Activated CD4-positive, alpha-beta T cell treated with anti-CD3 and anti-CD28 coated beads, Interleukin-2, amount 50 U/mL, for 4 hours (primary cell): ENCODE measurements around the gene TMTC3.
"Not testable (repeated sequence)": the region's sequence is repeated elsewhere in the genome, so short reads cannot be mapped to it uniquely, and the experiment has no call there.

Experiments used
- DNase-seq, 2 experiments: peaks; one replicate each; pipeline ENCODE4 v3.0.0-alpha.2; 2020

TMTC3 gene

DNA sequence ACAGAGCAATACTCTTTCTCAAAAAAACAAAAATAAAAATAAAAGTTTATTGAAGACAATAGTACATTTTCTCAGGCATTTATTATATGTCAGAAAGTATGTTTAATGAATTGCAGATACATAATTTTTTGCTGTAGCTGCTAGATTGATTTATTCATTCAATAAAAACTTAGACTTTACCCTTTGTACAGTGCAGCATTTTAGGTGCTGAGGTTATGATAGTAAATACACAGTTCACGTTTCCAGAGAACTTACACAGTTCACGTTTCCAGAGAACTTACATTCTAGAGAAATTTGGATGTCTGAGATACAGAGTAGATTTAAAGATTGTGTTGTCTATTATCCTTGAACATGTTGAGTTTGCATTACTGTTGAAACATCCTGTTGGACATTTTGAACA is 25.3 kb downstream of the TMTC3 start:
- no peak for DNase-seq

DNA sequence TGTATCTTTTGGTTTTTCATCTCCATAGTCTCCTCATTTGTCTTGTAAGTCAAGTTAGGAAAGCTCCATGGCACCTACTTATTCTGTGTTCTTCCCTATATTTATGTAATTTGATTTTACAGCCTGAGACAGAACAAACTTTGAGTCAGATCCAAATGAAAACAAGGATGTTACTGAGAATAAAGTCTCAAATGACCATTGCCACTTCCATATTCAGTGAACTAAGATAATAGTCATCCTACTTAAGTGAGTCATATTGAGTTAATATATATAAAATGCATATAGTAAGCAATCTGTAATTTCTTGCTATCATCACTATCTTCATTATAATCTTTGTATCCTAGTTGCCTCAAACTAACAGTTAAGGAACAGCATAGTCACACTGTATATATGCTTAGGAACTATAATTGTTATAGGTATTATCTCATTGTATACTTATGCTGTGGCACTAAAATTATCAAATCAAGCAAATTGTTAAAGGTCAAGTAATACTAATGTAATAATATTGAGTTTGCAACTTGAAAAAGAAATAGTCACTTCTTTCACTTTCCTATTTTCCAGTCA is 30.8 kb downstream of the TMTC3 start:
- no peak for DNase-seq

DNA sequence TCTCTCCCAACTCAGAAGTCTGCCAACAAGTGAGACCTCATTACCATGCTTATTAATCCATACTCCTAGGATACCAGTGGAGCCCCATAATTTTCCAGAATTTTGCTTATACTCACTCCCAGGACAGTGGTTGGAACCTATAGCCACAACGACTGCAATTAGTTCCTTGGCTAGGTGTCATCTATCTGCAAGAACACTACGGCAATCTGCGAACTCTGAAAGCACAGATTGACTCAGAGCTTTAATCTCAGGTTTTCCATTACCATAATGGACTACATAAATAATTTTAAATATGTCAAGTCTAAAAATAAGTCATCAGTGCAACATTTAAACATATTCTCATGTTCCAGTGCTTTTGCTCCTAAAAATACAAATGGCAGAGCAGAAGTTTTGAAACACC is 33.4 kb downstream of the TMTC3 start:
- no peak for DNase-seq

DNA sequence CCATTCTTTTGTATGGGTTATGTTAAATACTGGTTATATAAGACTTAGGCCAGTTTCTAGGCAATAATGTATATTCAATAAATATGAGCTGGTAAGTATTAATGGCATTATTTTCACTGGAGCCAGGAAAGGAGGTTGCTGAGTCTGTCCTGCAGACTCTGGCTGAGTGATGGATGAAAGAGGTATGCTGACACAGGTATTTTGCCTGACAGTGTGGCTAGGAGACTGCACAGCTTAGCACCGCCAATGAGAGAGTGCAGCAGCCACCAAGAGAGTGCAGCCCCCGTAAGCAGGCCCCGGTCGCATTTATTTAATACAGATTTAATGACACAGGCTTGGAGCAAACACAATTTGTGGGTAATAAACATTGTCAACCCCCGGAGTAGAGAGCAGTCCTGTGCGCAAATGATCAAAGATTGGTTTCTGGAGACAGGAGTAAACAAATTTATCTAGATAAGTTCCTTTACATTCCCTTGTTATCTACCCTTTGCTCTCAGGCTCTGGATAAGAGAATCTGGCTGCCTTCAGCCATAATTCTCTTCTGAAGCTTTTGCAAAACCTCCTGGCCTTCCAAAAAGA is 37.4 kb downstream of the TMTC3 start:
- no peak for DNase-seq

DNA sequence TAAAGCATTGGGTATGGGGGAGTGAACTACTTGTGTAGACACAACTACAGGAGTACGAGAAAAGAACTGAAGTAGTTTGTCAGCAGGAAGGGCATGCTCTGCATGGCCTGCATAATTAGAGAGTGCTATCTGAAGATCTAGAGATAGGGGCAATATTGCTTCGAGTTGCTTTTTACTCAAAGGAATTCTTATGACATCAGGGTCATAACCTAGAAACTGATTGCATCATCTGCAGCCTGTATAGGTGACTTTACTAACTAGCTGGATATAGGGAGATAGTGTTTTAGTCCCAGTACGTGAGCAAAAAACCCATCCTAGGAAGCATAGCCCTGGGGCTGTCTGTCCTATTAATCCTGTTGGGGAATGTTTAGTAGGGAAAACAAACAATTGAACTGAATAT is 39.8 kb downstream of the TMTC3 start:
- no peak for DNase-seq

DNA sequence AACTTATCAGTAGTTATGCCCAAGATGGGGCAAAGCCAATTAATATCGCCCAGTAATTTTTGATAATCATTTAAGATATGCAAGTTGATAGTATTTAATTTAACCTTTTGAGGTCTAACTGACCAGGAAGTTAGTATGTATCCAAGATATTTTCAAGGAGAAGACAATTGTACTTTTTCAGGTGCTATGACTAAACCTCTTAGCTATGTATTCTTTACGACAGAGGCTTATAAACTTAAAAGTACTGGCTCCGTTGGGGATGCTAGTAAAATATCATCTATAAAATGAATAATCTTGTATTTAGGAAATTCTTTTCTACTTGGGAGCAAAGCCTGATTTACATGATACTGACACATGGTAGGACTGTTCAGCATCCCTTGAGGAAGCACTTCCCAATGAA is 40.3 kb downstream of the TMTC3 start:
- no peak for DNase-seq

DNA sequence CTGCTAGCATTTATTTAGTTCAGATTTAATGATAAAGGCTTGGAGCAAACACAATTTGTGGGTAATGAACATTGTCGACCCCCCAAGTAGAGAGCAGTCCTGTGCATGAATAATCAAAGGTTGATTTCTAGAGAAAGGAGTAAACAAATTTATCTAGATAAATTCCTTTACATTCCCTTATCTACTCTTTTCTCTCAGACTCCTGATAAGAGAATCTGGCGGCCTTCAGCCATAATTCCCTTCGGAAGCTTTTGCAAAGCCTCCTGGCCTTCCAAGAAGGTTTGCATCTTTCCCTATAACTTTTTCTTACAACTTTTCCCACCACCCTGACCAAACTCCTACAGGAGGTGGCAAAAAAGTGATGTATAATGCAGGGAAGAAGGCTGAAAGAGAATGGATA is 42.1 kb downstream of the TMTC3 start:
- no peak for DNase-seq

DNA sequence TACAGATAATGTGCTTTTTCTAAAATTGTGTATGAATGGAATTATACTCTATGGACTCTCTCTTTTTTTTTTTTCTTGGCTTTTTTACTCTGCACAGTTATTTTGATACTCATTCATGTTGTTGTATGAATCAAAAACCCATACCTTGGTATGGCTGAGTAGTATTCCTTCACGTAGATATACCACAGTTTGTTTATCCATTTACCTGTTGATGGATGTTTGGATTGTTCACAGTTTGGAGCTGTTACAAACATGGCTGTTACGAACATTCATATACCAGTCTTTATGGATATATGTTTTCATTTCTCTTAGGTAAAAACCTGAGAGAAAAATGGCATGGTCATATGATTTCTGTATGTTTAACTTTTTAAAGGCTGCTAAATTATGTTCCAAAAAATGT is 43.2 kb downstream of the TMTC3 start:
- no peak for DNase-seq

DNA sequence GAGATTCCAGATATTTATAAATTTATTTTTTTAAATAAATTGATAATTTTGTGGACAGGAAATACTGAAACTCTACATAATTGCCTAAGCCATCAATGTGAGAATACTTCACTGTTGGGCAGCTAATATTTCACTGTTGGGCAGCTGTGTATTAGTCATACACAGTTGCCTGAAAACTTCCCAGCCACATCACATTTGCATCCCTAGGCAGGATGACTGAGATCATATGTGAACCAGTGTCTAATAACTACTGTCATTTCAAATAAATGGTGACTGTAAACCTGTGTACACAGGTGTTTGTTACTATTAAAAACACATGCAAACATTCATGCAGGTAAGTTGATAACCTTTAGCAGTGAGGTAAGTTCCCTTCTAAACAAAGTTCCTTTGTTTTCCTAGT is 43.9 kb downstream of the TMTC3 start:
- DNase-seq, result no peak

DNA sequence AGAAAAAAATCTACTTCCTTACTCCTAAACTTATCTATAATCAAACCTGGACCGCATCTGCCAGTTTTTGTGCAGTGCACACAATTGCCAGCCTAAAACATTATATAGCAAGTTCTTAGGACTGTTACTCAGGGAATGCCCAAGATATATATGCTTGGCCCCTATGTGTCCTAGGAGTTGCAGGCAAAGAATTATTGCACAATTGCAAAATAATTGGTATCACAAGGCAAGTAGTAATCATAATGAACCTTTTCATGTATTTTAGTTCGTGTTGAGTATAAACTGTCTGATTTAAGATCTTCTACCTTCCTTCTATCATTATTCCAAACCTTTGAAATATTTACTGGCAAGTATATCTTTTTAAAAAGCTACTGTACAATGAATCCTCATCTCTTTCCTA is 45.5 kb downstream of the TMTC3 start:
- no peak for DNase-seq

DNA sequence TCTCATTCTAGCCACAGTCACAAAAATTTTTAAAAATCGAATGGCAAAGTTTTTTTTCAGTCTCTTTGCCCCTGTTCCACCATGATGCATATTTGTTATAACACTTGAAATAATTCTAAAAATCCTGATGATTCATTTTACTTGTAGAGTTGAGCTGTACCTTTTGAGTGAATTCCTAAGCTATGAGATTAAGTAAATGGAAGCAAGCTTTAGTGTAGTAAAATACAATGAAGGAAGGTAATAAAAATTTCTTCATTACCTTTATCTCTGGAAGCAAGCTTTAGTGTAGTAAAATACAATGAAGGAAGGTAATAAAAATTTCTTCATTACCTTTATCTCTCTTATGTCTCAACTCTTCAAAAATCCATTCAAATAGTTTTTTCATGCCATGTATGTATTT is 46.1 kb downstream of the TMTC3 start:
- no peak for DNase-seq

DNA sequence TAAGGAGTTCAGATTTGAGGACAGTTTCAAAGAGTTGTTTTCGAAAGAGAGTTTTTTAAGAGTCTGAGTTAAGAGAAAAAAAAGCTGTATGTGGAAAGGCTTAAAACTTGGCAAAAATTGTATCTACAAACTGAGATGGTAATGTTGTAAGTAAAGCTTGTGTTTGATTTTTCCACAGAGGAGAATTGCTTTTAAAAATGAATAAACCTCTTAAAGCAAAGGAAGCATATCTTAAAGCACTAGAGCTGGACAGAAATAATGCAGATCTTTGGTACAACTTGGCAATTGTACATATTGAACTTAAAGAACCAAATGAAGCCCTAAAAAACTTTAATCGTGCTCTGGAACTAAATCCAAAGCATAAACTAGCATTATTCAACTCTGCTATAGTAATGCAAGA is 50.3 kb downstream of the TMTC3 start:
- no peak for DNase-seq

DNA sequence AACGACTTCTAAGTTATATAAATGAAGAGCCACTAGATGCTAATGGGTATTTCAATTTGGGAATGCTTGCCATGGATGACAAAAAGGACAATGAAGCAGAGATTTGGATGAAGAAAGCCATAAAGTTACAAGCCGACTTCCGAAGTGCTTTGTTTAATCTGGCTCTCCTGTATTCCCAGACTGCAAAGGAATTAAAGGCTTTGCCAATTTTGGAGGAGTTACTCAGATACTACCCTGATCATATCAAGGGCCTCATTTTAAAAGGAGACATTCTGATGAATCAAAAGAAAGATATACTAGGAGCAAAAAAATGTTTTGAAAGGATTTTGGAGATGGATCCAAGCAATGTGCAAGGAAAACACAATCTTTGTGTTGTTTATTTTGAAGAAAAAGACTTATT is 52.8 kb downstream of the TMTC3 start:
- DNase-seq, result no peak

DNA sequence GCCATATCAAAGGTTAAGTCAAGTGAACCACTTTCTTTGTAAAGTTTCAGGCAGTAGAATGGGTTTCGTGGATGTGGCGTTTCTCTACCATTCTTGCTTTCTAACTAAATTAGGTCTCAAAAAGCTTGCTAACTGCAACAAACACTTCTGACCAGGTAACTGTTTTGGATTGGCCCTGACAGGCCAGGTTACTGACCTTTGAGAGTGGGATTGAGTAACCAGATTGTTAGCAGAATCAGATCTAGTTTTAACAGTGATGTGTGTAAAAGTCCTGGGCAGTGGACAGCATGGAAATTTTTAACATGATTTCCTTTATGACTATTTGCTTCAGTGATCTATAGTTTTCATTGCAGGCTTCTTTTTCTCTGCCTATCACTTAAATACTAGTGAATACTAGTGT is 57.9 kb downstream of the TMTC3 start:
- DNase-seq, result no peak

DNA sequence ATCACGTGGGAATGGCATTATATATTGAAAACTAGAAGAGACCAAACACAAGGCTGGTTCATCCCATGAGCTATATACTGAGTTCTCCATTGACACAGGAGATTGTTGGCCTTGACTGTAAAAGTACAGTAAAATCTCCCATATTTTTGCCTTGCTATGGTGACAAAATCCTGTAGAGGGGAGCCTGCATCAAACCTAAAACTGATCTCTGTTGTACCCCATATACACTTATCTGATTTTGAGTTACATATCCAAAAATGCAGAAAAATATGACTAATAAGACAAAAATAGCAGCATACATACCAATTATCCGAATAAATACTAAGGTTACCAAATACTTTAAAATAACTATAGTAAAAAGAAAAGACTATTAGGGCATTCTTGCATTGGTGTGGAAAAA is 60.4 kb downstream of the TMTC3 start:
- DNase-seq, result no peak

DNA sequence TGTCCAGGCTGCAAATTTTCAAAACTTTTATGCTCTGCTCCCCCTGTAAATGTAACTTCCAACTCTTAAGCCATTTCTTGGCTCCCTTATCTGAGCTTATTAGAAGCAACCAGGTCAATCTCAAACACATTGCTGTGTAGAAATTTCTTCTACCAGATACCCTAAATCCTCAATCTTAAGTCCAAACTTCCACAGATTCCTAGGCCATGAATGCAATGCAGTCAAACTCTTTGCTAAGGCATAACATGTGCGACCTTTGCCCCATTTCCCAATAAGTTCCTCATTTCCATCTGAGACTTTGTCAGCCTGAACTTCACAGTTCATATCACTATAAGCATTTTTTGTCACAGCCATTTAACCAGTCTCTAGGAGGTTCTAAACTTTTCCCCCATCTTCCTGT is 64.5 kb downstream of the TMTC3 start:
- DNase-seq, result no peak

DNA sequence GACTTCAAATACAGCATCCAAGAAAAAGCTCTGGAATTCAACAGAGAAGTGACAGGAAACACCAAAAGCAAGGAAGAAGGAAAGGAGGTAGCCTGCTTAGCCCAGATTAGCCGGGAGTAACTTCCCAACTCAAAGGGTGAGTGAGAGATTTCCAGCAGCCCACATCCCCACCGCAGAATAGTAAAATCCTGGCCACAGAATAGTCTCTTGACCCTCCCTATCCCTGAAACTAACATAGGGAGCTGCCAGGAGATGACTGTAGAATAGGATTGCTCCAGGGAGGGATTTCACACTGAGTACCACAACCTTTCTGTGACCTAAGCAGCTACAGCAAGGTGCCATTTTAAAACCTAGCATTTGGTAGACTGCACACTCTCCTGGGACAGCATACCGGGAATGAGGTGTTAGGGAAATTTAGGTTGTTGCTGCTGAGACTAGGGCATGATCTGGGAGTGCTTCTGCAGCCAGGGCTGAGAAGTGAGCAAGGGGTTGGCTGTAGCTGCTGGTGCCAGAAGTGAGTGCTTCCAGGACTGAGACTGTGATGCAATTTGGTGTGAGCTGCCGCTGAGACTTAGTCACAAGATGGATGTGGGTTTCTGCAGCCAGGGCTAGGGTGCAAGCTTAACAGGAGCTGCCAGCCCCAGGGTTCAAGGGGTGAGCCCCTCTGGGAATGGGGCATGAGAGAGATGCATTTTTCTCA is 66.0 kb downstream of the TMTC3 start:
- no peak for DNase-seq

DNA sequence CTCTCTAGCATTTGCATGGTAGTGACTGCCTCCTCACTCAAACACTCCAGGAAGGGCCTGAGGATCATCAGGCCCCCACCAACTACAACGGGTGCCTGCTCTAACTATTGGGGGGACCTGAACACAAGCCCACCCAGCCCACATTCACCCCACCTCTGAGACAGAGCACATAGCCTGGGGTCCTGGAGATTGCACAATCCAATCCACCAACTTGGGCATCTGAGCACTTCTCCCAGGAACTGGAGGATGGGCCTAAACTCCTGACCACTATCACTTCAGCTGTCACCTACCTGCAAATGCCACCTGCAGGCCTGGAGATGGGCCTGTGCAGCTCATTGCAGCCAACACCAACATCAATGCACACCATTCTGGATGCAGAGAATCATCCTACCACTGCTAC is 66.6 kb downstream of the TMTC3 start:
- DNase-seq, result no peak

DNA sequence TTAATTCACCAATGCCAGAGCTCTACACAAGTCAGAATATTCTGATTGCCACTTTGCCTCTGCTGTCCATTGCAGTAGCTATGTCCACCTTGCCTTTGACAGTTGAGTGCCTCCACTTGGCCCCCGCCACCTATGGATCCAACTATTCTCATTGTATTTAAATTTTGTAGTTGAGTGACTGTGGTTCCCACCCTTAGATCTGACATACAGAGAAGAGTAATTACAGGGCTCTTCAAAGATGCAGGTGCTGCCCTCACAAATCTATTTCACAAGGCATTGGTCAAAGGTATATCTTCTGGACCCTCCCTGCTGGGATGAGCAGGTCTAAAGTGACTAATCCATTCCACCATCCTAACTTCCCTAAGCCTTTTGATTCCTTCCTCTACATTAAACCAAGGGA is 68.2 kb downstream of the TMTC3 start:
- DNase-seq, result not testable (repeated sequence)

DNA sequence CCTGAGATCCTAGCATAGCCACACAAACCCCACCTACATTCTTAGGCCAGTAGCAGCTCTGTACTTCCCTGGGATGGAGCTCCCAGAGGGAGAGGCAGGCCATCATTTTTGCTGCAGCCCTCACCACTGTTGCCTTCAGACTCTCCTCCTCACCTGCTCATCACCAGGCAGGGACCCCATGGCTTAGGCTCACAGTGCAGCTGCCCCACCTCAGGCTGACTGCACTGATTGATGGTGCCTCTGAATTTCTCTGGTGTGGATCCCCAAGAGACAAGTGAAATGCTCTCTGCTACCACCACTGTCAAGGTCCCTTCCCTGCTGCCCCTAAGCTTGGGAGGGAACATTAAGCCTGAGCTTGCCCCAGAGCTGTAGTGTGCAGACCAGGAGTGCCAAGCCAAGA is 76.2 kb downstream of the TMTC3 start:
- no peak for DNase-seq

DNA sequence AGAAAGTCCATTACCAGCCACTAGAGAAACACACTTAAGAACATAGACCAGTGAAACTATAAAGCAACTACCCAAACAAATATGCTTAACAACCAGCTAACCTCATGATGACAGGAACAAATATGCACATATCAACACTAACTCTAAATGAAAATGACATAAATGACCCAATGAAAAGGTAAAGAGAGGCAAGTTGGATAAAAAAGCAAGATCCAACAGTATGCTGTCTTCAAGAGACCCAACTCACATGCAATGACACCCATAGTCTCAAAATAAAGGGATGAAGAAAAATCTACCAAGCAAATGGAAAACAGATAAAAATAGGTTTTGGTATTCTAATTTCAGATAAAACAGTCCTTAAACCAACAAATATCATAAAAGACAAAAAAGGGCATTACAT is 77.8 kb downstream of the TMTC3 start:
- no peak for DNase-seq

DNA sequence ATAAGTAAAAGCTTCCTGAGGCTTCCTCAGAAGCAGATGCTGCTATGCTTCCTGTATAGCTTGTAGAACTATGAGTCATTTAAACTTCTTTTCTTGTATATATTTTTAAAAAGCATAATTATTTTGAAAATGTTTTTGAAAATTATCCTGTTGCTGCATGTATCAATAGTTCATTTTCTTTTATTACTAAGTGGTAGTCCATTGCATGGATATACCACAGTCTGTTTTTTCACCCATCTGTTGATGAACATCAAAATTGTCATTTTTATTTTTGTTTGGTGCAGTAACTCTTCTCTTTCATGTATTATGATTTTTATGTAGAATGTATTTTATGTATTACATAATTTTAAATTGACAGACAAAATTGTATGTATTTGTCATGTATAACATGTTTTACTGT is 81.4 kb downstream of the TMTC3 start:
- DNase-seq, result no peak

DNA sequence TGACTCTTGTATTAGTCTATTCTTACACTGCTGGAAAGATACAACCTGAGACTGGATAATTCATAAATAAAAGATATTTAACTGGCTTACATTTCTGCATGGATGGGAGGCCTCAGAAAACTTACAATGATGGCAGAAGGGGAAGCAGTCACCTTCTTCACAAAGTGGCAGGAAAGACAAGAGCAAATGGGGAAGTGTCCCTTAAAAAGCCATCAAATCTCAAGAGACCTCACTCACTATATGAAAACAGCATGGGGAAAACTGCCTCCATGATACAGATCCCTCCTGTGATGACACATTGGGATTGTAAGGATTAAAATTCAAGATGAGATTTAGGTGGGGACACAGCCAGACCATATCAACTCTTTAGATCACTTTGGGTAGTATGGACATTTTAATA is 83.7 kb downstream of the TMTC3 start:
- DNase-seq, result no peak

DNA sequence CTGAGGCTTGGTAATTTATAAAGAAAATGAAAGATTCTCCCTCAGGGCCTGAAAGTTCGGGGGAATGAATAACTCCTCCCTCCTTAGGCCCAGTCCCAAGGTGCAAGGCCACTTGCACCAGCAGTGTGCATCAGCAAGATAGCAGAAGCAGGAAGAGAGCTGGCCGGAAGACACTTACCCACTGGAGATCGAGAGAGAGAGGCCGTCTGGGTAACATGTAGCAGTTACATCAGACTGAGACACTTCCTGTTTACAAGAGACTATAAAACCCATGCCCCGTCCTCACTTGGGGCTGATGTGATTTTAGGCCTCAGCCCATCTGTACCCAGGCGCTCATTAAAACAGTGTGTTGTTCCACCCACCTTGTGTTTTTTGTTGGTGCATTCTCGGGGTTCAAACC is 85.2 kb downstream of the TMTC3 start:
- DNase-seq, result no peak

DNA sequence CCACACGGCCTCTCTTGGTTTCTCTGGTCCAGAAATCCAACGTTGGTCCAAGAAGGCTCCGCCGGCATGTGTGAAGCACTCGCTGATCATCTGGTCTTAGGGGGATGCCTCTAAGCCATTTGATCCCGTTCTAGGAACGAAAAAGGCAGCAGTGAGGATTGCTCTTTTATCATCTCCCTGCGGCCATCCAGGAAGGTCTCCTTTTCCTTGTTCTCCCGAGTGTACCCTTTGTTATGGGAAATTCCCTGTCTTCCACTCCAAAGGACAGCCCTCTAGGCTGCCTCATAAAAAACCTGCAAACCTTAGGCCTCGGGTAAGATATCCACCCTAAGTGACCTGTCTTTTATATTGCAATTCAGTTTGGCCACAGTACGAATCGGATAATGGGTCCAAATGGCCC is 85.8 kb downstream of the TMTC3 start:
- no peak for DNase-seq
